ENCODE results near the gene CHTOP.

- TF ChIP-seq EZH2 (IDR thresholded peaks at IDR 0.05; ENCODE audit: insufficient read depth, poor library complexity, severe bottlenecking): no peak
- no peak for TF ChIP-seq EZH2phosphoT487 (IDR thresholded peaks at IDR 0.05; ENCODE audit: insufficient read depth, low read depth)
Measured at GRCh38 chr1:153693466-153693865, 59.6 kb downstream of the CHTOP start.

All from GM23248 (cell line).